Lung microvascular endothelial cell (primary cell): Measurements from ENCODE around the gene ZNF496. TPM values are rescaled to one million over a fixed set of nuclear protein-coding genes. Genes with fewer than 3 reads are reported as not detected.
"Not testable (repeated sequence)": the region's sequence is repeated elsewhere in the genome, so short reads cannot be mapped to it uniquely, and the experiment has no call there.

Experiments used
- DNase-seq, 2 donors: peaks; one replicate each; pipeline versions ENCODE4 v3.0.0 to v3.0.0-alpha.2; 2010; ENCODE audit warnings: low read depth in 2 of 2
- total RNA-seq: library from RNA; depleted of rRNA; stranded (reverse); fragments of >200 nt; gene quantifications from 2 replicates; pipeline ENCODE4 v1.2.1, GENCODE V29; 2014

ZNF496 gene
- total RNA-seq, 1 donor from 2014 or later, result 26.6 TPM

DNA sequence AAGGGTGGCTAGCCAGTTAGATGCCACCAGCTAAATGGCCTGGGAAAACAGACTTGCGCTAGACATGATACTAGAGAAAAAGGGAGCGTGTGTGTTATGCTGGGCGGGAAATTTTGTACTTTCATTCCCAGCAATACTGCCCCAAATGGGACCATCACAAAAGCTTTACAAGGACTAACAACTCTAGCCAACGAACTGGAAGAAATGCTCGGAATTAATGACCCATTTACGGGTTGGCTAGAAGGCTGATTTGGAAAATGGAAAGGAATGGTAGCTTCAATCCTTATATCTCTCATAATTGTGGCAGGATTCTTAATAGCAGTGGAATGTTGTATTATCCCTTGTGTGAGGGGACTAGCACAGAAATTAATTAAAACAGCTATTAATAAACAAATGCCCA lies 27.9 kb upstream of the ZNF496 start:
- no peak for DNase-seq

DNA sequence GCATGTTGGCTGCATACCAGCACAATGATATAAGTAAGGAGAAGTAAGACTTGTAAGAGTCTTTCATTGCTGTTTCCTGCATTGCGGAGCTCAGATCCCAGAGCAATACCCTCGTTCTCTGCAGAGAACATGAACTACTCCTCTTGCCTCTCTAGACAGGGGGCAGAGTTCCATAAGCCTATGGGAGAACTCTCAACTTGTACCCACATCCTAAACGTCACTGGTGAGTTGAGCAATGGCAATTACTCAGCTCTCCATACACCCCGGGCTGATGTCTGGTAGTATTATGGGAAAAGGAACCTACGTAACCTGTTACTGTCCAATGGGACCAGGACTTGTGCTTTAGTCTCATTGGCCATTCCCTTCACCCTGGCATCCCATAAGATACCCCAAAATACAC lies 27.3 kb upstream of the ZNF496 start:
- DNase-seq, result no peak

DNA sequence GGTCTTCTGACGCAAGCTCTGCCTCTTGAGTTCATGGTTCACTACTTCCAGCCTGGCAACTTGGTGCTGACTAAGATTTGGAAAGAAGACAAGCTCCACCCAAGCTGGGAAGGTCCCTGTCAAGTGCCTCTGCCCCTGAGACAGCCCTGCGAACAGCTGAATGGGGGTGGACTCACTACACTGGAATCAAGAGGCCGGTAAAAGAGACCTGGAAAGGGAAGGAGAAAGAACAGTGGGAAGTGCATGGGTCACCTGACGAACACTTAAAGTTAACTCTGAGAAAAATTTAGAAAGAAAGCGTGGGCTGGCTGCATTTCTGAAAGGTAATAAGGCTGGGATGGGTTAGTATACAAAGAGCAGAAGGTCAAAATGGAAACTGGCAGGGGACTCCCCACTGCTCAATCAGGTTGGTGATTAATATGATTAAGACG lies 26.1 kb upstream of the ZNF496 start:
- DNase-seq, result no peak

DNA sequence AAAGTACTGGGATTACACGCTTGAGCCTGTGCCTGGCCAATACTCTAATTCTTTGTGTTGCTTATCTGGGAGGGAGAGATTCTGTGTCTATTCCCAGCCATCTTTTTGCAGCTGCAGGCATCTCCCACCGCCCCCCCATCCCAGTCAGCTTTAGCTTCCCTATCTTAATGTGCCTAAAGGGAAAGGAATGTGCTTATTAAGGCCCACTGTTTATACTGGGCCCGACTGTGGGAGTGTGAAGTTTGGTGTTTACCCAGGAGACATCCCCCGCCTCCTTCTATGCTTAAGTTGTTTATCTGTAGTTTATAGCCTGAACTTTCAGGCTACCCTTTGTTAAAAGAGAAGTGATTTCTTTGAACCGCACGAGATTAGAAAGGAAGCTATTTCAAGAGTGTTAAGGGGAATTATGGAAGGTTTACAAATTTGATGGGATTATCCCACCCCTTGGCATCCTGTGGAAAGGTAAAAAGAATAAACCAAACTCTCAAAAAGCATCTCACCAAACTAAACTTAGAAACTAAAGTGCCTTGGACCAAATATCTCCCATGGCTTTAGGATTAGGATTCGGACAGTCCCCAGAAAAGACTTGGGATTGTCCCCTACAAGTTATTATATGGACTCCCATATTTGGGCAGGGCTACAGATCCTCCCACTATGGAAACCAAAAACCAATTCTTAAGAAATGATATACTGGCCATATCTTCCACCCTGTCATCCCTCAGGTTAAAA lies 25.5 kb upstream of the ZNF496 start:
- DNase-seq, result no peak

DNA sequence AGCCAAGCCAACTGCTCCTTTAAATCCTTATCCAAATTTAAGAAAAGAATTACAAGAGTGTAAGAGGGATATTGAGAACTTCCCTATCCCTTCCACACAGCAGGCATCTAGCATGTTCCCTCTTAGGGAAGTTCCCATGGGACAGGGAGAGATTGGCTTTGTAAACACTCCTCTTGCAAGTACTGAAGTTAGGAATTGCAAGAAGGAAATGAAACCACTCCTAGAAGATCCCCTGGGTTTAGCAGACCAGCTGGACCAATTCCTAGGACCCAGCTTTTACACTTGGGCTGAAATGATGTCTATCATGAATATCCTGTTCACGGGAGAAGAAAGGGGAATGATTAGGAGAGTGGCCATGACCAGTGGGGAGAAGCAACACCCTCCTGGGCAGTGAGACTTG lies 23.5 kb upstream of the ZNF496 start:
- not testable (repeated sequence) for DNase-seq

DNA sequence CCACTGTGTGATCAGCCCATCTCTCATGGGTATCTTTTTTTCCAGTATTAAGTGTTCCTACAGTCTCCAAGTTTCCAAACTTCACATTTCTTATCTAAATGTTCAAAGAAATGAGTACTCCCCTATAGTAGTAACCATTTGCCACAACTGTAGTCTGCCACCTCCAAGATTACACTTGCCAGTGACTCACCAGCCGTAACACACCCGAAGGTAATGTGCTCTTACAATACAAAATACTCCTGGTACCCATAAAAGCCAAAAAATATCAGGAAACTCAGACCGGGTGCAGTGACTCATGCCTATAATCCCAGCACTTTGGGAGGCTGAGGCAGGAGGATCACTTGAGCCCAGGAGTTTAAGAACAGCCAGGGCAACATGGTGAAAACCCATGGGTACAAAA lies 20.5 kb upstream of the ZNF496 start:
- DNase-seq, result no peak

DNA sequence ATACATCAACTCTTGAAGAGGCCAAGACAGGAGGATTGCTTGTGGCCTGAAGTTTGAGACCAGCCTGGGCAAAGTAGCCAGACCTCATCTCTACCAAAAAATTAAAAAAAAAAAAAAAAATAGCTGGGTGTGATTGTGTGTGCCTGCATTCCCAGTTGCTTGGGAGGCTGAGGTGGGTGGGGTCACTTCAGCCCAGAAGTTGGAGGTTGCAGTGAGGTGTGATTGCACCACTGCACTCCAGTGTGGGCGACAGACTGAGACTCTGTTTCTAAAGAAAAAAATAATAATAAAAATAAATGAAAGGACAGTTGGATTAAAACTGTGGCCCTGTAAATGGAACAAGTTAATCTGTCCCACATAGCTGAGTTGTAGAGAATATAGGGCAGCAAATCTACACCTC lies 18.9 kb upstream of the ZNF496 start:
- DNase-seq, result no peak

DNA sequence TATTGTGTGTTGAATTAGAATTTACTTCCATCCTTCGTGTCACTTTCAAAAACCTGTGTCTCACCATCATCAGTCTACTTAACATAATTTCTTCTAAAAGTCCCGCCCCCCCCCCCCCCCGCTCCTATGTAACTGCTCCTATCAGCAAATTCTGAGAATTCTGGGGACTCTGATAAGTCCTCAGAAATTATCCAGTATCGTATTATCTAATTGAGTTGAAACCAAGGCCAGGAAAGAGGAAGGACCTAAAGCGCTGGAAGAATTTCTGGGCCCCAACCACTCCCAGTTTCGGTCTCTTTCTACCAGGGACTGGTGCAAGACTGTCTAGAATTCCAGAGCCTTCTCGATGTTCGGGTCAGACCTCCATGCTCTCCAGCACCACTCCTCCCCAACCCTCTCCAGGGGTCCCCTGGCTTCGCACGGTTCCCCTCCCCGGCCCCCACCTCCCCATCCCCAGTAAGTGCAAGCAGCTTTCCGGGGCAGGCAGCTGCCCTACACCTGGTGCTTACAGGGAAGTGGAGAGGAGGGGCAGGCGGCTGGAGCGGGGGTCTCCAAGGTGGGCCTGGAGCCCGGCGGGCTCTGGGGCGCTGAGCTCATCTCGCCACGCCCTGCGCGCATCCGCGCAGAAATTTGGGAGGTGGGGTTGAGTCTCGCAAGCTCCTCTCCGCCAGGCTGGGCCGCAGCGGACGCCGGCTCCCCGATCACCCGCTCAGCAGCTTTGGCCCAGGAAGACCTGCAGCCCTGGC lies 16.0 kb upstream of the ZNF496 start:
- DNase-seq, result no peak

DNA sequence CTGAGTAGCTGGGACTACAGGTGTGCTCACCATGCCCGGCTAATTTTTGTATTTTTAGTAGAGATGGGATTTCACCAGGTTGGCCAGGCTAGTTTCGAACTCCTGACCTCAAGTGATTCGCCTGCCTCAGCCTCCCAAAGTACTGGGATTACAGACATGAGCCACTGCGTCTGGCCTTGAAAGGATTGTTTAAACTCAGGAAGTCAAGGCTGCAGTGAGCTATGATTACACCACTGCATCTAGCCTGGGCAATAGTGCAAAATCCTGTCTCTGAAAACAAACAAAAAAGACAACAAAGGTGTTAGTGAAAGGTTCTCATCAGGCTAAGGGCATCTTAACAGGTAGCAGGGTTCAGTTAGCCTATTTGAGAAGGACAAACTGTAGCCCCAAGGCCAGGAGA lies 14.2 kb upstream of the ZNF496 start:
- DNase-seq, result no peak

DNA sequence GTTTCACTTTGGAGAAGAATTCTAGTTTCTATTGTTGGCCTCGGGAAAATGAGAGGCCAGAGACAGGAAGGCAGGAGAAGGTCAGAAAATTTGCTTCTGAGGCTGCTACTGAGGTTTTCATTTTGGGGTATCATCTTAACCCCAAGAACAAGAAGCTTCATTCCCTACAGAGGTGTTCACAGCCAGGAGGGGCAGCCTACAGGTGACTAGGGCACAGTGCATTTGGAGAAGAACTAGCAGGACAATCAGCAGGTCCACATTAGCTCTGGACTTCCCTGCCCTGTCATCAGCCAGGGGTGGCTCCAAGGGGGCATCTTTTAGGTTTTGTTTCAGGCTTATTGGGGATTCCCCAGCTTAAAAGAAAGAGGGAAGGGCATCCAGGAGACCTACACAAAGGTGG lies 12.1 kb upstream of the ZNF496 start:
- DNase-seq, result no peak

DNA sequence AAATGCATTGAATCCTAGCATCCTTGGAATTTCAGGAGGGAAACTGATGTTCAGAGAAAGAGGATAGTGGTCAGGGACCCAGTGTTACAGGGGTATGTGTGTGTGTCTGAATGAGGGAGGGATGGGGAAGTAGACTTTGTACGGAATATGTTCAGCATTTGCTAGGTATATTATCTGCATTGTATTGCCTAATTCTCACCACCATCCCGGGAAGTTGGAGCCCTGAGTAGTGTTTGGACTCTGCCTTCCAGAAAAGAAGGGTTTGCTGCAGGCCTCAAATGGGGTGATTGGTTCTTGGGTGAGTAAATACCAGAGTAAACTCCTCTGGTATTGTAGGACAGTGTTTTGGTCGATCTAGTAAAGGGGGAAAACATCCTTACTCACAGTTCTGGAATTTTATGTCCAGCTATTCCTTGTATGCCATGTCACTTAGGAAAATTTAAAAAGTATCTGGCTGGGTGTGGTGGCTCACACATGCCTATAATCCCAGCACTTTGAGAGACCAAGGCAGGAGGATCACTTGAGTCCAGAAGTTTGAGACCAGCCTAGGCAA lies 7.1 kb upstream of the ZNF496 start:
- no peak for DNase-seq

DNA sequence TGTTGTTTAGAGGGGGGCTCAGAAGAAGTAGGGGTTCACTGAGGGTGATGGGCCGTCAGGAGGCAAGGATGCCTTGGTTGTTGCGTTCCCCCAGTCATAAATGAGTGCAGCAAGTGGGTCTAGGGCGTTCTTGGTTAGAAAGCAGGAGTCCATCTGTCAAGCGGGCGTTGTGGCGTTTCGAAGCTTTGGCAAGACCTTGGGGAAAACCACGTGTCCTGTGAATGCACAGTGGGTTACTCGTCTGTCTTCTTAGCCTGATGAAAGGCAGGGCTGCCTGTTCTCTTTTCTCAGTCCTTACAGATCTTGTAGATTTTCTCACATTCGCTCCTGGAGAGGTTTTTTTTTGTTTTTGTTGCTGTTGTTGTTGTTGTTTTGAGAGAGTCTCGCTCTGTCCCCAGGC lies 6.3 kb upstream of the ZNF496 start:
- DNase-seq, result no peak

DNA sequence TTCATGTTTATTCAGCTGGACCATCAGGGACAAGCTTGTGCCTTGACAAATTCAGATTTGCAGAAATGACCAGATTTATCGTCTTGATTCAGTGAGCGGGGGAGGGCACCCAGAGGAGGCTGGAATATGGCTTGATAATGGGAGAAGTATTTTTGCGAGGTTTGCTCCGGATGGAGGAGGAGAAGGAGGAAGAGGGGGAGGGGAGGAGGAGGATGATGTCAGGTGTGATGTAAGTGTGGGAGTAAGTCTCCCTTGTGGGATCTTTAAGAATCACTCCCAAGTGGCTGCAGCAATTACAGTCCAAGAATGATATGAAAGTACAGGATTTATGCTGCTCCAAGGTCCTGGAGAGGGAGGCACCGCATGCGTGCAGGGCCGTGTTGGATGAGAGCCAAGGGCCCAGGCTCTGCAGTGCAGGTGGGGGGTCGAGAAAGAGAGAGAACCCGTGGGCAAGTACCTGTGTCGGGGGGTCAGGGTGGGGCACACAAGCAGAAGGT lies 5.6 kb upstream of the ZNF496 start:
- no peak for DNase-seq

DNA sequence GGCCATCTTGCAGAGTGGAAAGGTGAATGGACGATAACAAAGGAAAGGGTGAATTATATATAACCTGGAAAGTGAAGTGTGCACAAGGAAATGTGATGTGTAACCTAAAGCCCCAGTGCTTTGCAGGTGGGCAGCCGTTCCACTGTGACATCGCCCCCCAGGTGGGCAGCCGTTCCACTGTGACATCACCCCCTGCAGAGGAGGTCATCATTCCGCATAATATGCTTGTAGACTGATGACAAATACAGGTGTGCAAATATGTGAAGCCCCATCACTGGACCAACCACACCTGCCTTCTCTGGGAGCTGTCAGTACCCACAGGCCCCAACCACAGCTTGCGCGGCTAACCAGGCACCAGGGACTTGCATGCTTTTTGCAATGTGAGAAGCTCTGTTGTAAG lies 4.7 kb upstream of the ZNF496 start:
- no peak for DNase-seq

DNA sequence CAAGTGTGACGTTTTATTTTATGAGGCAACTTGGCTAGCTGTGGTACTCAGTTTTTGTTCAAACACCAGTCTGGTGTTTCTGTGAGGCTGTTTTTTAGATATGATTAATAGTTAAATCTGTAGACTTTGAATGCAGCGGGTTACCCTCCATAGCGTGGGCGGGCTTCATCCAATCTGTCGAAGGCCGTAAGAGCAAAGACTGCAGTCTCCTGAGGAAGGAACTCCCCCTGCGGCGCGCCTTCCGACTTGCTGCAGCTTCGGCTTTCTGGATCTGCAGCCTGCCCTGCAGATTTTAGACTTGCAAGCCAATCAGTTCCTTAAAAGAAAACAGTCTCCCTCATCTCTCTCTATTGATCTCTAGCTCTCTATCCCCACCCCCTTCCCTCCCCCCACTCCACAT lies 4.2 kb upstream of the ZNF496 start:
- peak in 1 of 2 donors; percentile 38 for DNase-seq

DNA sequence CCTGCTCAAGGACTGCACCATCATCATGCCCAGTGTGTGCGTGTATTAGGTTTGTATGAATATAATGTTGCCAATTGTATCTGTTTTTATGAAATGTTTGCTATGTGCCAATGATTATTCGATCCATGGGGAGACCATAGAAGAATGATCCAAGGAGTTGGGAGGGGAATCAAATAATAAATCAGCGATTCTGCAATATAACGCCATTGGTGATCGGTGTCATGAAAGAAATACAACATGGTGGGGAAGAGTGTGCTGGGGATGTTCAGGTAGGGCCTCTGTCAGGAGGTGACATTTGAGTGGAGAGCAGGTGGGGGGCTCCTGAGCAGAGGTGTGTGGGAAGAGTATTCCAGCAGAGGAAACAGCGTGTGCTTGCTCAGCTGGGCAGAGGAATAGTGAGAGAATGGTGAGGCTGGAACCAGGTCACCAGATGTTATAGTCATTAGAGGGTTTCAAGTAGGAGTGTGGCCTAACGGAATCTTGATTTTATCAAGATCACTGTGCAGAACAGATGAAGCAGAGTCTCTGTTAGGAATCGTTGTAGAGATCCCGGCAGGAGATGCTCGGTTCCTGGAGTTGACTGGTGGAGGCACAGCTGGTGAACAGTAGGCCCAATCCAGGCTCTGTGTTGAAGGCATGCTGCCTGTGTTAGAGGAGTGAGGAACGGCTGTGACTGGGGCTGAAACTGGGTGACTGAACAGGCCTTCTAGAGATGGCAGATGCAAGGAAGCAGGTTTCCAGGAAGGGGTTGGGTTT lies 2.9 kb upstream of the ZNF496 start:
- no peak for DNase-seq

DNA sequence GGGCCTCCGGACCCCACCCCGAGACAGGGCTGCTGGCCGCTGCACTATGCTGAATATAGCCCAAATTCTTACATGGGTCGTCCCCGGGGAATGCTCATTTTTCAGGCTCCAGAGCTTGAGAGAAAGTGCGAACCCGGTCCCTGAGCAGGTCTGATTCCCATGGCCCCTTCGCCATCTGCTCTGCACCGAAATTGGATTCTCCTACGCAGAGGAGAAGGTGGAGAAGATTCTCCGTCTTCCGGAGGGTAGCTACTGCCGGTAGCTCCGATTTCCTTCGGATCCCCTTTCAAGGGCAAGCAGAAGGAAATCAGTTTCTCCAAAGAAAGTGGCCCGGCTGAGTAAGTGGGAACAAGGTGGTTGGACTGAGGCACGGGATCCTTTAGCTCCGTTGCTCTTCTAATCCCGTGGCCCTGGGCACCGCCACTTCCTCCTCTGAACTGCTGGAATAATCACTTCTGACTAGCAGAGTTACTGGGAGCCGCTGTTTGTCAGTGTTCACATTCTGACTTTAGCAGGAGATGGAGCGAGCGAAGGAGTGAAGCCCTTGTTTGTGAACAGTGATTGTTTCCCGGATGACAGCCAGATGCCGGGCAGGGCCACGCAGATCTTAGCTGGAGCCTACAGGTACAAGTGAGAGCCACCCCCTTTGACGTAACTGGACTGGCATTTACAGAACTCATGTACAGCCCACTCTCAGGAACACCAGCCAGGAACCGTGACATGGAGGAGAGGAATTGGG lies 1.1 kb upstream of the ZNF496 start:
- DNase-seq, result peak; percentile 7 to 9

DNA sequence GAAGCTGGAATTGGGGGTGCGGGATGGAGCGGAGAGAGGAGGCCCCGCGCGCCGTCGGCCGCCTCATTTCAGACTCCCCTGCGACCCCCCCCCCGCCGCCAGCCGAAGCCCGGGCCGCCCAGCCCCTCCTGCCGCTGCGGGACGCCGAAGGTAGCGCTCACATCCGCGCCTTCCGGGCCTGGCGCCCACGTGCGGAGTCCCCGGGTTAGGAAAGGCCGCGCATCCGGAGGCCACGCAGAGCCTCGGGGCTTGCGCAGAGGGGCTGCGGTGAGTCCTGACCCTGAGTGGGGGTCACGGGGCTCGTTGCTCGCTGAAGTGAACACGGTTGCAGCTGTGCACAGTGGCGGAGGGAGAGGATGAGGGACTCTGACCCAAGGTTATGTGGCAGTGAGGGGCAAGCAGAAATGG lies 552 bp upstream of the ZNF496 start:
- peak; percentile 52 to 62 for DNase-seq

DNA sequence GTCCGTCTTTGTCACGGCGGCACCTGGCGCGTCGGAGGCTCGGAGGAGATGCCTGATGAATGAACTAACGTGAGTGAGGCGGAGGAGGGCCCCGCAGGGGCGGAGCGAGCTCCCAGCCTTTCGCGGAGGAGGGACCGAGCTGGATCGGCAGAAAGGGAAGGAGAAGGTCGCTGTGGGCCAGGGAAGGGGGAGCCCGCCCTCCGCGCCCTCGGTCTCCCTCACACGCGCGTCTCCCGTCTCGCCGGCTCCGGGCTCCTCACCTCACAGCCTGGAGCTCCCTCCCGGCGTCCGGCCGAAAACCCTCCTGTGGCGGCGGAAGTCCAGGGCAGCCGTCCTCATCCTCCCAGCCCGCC lies 519 bp downstream of the ZNF496 start:
- DNase-seq, result peak; percentile 37 to 77

DNA sequence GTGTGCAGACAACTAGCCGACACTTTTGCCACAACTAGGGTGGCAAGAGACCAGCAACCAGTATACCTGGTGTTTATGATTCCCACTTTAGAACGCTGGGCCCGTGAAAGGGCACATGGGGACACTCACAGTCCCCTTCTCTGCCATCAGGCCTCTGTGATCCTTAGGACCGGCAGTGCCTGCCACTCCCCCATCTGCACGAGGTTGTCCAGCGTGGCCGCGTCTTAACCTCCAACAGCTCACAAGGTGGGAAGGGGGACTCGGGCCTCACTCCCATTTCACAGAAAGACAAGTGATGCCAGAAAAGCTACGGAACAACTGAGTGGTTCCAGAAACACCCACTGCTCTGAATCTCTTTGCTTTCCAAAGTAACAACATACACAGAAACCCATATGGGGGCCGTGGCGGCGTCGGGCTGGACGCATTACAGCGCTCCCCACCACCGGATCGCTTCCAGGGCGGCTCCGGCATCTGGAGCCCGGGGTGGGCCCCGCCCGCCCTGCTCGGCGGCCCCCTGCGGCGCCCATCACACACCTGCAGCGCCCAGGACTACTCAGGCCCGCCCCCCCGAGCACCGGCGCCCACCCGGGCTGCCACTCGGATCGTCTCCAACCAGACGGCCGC lies 1.0 kb downstream of the ZNF496 start:
- peak in 1 of 2 donors; percentile 6 for DNase-seq

DNA sequence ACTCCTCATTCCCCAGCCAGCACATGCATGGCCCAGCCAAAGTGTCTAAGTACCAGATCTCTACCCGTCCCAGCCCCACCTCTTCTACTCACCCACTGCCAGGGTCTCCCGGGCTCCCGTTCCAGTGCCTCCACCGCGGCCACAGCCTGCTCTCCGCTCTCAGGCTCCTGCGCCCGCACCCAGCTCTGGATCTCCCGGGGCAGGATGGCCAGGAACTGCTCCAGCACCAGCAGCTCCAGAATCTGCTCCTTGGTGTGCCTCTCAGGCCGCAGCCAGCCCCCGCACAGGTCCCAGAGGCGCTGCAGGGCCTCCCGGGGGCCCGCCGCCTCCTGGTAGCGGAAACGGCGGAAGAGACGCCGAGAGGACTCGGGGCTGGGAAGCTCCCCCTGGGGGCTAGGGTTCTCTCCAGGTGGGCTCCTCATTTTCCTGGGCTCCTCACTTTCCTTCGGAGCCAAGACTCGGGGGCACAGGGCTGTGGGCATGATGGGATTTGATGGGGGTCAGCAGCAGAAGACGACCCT lies 2.5 kb downstream of the ZNF496 start:
- no peak for DNase-seq
